Activated CD8-positive, alpha-beta memory T cell treated with anti-CD3 and anti-CD28 coated beads, Interleukin-2, amount 50 U/mL, for 24 hours (primary cell): Measurements from ENCODE around the gene DDR2.
"Not testable (repeated sequence)": the region's sequence is repeated elsewhere in the genome, so short reads cannot be mapped to it uniquely, and the experiment has no call there.

ENCODE experiments used
- DNase-seq: peaks from one replicate; pipeline ENCODE4 v3.0.0-alpha.2; 2020; ENCODE audit errors: extremely low read depth

The DDR2 gene

GRCh38 chr1:162722036-162722435, 89.8 kb downstream of the DDR2 start:
- no peak for DNase-seq

DNA sequence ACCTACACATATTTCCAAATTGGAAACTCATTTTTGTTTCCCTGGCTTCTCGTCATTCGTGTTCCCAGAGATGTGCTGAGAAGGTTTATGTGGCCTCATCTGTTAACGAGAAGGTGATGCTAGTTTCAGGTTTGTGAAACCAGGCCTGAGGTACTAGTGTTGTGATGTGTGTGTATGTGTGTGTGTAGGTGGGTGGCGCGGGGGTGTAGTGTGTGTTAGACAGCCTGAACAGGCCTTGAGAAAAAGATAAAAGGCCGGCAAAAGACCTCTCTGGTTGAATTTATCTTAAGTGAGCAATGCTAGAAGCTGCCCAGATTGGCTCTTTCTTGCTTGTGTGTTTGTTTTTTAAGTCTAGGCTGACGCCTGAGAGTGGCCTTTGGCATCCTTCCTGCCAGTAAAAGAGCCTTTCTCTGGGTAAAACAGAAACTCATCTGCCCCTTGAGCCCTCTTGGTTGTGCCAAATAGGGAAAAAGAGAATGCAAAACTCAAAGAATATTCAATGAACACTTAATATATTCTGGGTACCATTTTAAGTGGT, 92.4 kb downstream of the DDR2 start:
- DNase-seq: no peak

GRCh38 chr1:162725301-162725837, 93.1 kb downstream of the DDR2 start:
- DNase-seq: no peak

DNA sequence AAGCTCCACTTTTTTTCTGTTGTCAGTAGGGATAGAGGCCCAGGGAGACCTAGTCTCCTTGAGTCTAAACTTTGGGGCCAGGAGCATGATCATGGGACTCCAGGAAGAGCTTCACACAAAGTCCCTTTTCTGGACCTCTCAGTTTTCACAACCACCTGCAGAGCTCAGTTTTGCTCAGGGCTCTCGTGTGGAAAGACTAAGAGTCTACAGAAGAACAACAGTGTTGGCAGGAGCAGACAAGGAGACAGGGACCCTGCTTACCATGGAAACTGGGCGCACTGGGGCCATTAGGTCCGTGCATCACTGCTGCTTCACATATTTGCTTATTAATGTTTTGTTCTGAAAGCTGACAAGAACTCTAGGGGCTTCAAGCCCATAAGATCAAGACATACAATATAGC, 94.3 kb downstream of the DDR2 start:
- no peak for DNase-seq

- DNase-seq: not testable (repeated sequence)
Measured at GRCh38 chr1:162727493-162727892, 95.2 kb downstream of the DDR2 start.

- DNase-seq: no peak
Measured at GRCh38 chr1:162728573-162728972, 96.3 kb downstream of the DDR2 start.

GRCh38 chr1:162729195-162729774, 97.0 kb downstream of the DDR2 start:
- not testable (repeated sequence) for DNase-seq

DNA sequence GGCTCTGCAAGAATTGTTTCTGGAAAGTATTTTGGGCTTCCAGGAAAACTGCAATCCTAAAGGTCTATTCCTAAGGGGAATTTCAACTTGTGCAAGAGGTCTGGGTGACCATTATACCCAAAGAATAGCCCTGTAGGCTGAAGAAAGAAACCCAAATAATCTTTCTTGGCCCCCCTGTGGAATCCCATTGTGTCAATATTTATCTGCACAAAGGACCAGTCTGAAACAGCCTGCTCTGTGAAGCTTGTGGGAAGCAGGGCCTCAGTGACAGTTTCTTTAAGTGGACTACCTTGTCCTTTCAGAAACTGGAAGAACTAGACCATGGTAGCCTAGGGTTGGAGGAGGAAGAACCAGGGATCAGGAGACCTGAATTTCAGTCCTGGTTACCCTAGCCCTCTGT, 99.8 kb downstream of the DDR2 start:
- DNase-seq: no peak

- no peak for DNase-seq
Measured at GRCh38 chr1:162732566-162733335, 100.5 kb downstream of the DDR2 start.

- no peak for DNase-seq
Measured at GRCh38 chr1:162733336-162733590, 101.0 kb downstream of the DDR2 start.

DNA sequence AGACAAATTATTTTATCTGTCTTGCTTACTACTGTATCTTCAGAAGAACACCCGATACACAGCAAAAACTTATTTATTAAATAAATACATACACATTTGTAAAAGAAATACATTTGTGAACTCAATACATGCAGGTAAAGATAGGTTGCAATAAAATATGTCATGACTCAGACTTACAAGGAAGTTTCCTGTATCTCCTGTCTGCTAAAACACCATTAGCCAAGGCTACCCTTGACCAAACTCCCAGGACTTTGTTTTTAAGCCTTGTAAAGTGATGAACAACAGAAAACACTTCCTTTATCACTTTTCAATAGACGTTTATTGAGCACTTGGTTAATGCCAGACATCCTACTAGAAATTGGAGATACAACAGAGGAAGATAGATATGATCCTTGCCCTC, 101.8 kb downstream of the DDR2 start:
- DNase-seq: no peak

GRCh38 chr1:162736184-162736583, 103.9 kb downstream of the DDR2 start:
- no peak for DNase-seq

DNA sequence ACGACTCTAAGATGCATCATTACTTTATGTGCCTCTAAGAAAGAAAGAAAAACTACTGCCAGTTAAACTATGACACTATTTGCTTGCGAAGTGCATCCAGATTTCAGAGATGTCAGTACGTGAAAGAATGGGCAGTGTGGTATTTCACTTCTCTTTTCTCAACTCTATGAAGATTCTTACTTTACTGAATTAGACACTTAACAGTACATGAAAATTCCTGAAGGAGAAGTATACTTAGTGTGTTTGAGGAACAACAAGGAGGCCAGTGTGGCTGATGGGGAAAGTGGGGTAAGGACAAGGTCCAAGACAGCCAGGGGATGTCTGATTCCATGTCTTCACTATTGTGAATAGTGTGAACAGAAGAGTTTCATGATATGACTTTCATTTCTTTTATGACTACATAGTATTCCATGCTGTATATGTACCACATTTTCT, 104.4 kb downstream of the DDR2 start:
- DNase-seq: no peak

DNA sequence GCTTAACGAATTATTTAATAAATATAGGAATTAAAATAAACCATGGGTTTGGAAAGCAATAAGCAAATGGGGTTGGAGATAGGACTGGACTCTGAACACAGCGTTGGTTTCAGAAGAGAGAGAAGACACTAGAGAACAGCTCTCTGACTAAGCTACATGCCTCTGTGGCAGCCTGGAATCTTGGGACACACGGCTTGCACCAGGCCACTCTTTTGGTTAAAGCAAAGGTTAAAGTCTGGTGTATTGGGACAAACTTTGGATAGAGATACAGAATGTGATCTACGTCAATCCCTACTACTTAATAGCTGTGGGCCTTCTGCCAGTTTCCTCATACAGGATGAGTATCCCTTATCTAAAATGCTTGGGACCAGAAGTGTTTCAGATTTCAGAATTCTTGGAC, 108.5 kb downstream of the DDR2 start:
- no peak for DNase-seq

DNA sequence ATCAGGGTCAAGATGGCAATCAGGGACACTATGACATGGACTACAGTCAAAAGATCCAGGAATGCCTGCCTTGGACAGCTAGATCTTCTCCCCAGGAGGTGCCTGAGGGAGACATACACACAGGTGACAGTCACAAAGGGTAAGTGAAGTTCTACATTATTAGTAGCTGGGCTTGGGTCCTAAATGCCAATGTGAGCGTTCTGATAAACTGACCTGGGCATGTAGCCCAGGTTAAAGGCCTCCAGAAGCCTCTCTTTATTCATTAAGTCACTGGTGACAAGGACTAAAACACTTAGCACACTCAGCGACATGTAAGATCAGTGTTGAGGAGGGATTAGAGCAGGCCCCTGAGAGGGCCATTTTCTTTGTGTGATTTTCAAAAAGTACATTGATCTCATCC, 109.3 kb downstream of the DDR2 start:
- DNase-seq: no peak

GRCh38 chr1:162746264-162746942, 114.1 kb downstream of the DDR2 start:
- DNase-seq: not testable (repeated sequence)

DNA sequence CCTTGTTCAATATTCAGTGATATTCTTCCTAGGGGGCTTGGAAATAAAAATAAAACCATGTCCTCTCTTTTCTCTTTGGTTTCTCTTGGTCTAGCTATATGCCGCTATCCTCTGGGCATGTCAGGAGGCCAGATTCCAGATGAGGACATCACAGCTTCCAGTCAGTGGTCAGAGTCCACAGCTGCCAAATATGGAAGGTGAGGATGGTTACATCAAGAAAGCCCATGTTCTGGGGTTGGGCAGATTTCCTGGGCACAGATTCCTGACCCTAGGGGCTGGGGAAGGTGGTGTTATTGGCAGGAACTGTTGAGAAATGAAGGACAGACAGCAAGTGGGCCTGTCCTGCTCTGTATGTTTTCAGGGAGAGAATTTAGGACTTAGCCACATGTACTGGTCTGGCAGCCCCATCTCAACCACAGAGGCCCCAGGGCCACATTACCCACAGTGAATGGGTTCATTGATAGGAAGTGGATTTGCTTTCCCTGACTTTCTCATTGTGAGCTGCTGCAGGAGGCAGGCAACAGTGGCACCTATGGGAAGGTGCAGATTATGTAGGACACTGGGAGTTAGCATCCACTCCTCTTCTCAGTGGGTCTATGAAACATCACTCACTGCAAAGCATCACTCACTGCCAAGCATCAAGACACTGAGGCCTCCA, 120.9 kb downstream of the DDR2 start:
- DNase-seq: no peak

DNA sequence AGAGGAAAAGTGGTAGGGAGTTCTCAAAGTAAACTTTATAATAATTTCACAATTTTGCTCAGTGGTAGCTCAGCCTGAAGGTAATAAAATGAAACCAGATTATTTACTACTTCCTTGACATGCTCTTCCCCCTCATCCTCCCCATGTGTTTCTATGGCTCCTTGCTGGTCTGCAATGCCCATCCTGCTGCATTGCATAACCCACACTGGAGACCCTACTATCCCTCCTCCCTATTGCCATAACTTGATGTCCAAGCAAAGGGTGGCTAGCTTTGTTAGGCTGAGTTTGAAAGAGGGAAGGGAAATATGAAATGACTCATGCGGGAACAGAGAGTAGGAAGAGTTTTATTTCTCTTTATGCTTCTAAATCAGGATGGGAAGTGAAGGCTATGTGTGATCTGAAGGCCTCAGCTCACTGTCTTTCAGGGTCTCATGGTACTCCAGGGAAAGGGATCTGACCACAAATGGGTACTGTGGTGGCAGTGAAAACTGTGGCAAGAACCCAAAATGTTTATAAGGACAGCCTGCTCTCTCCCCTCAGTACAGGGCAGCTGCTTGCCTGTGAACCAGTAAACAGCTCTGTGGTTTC, 121.8 kb downstream of the DDR2 start:
- no peak for DNase-seq

- no peak for DNase-seq
Measured at GRCh38 chr1:162755306-162755705, 123.0 kb downstream of the DDR2 start.

GRCh38 chr1:162756523-162756922, 124.3 kb downstream of the DDR2 start:
- no peak for DNase-seq

GRCh38 chr1:162757476-162757875, 125.2 kb downstream of the DDR2 start:
- no peak for DNase-seq

- no peak for DNase-seq
Measured at GRCh38 chr1:162765788-162766187, 133.5 kb downstream of the DDR2 start.
